SK-N-SH (cell line): ENCODE results near the gene AGAP1. TPM values are rescaled to one million over a fixed set of nuclear protein-coding genes. Genes with fewer than 3 reads are reported as not detected.

Experiments used
- CTCF ChIA-PET: fragments of 300-600, 350-600 bp; formaldehyde crosslinking; extraction: SDS; loops from one replicate; lab custom pipeline; 2021; lab: Yijun Ruan, JAX
- POLR2A ChIA-PET: fragments of 350-600 bp; sonication (Branson Sonifier 250); formaldehyde crosslinking; extraction: SDS; loops from one replicate; lab custom pipeline; 2020; ENCODE audit warnings: antibody characterized with exemption, inconsistent platforms; lab: Yijun Ruan, JAX
- DNase-seq: peaks from one replicate; pipeline ENCODE4 v3.0.0; 2012
- H2AFZ ChIP-seq: fragments of 200-600 bp; sonication (generic); 2 replicates; pipeline ENCODE4 v1.8.1; 2016; ENCODE audit warnings: antibody characterized with exemption, mild to moderate bottlenecking, low read depth
- H3F3A ChIP-seq: fragments of 200-600 bp; sonication (generic); replicated peaks from 2 replicates; pipeline ENCODE3; 2016; ENCODE audit warnings: antibody characterized with exemption, mild to moderate bottlenecking; ENCODE audit not compliant: insufficient read depth
- H3K27ac ChIP-seq, 2 experiments: fragments of 200-500 bp in 1 of 2; fragments of 200-600 bp in 1 of 2; sonication (Bioruptor generic) in 1 of 2; sonication (generic), shearing (Covaris generic) in 1 of 2; 2 replicates each; pipeline versions ENCODE4 v1.5.1 to v1.6.1; 2014 to 2016; ENCODE audit warnings: low read depth in 2 of 2, inconsistent platforms in 1 of 2, low read length in 1 of 2, mild to moderate bottlenecking in 1 of 2, mixed read lengths in 1 of 2
- H3K27me3 ChIP-seq: fragments of 200-600 bp; sonication (generic), shearing (Covaris generic); 2 replicates; pipeline ENCODE4 v1.6.1; 2016; ENCODE audit warnings: mixed run types; ENCODE audit not compliant: insufficient read depth
- H3K36me3 ChIP-seq, 2 experiments: fragments of 200-500 bp in 1 of 2; fragments of 200-600 bp in 1 of 2; sonication (Bioruptor generic) in 1 of 2; sonication (generic) in 1 of 2; replicated peaks in 1 of 2; 2 replicates each; pipeline versions ENCODE3 to v1.5.1; 2014 to 2016; ENCODE audit warnings: low read length in 1 of 2, mild to moderate bottlenecking in 1 of 2; ENCODE audit not compliant: insufficient read depth in 2 of 2, control insufficient read depth in 1 of 2
- H3K4me1 ChIP-seq, 2 experiments: fragments of 200-500 bp in 1 of 2; fragments of 200-600 bp in 1 of 2; sonication (Bioruptor generic) in 1 of 2; sonication (generic), shearing (Covaris generic) in 1 of 2; 2 replicates each; pipeline versions ENCODE4 v1.5.1 to v1.6.1; 2014 to 2016; ENCODE audit warnings: low read depth in 1 of 2, low read length in 1 of 2, mixed run types in 1 of 2; ENCODE audit not compliant: insufficient read depth in 2 of 2, control insufficient read depth in 1 of 2
- H3K4me2 ChIP-seq: fragments of 200-600 bp; sonication (generic), shearing (Covaris generic); 2 replicates; pipeline ENCODE4 v1.6.1; 2017; ENCODE audit warnings: mixed run types
- H3K4me3 ChIP-seq, 2 experiments: fragments of 200-500 bp in 1 of 2; fragments of 200-600 bp in 1 of 2; sonication (Bioruptor generic) in 1 of 2; sonication (generic), shearing (Covaris generic) in 1 of 2; 2 replicates each; pipeline versions ENCODE4 v1.5.1 to v1.8.1; 2014 to 2016; ENCODE audit warnings: low read depth in 2 of 2, inconsistent platforms in 1 of 2, low read length in 1 of 2, mild to moderate bottlenecking in 1 of 2, mixed read lengths in 1 of 2, moderate library complexity in 1 of 2
- H3K79me2 ChIP-seq: fragments of 200-600 bp; sonication (generic); 2 replicates; pipeline ENCODE4 v1.8.1; 2017; ENCODE audit warnings: mild to moderate bottlenecking; ENCODE audit not compliant: insufficient read depth
- H3K9ac ChIP-seq: fragments of 200-600 bp; sonication (generic); 2 replicates; pipeline ENCODE4 v1.6.1; 2017; ENCODE audit warnings: mixed run types
- H3K9me2 ChIP-seq: fragments of 200-600 bp; sonication (generic); 2 replicates; pipeline ENCODE4 v1.6.1; 2017; ENCODE audit warnings: mixed run types
- H3K9me3 ChIP-seq: fragments of 200-600 bp; sonication (generic); 2 replicates; pipeline ENCODE4 v1.6.1; 2017; ENCODE audit warnings: mixed run types, mild to moderate bottlenecking, moderate library complexity
- H4K20me1 ChIP-seq: fragments of 200-600 bp; sonication (generic); 2 replicates; pipeline ENCODE4 v1.6.1; 2017; ENCODE audit warnings: mild to moderate bottlenecking, mixed run types; ENCODE audit not compliant: insufficient read depth
- CTCF ChIP-seq: fragments of 200-600 bp; sonication (generic); IDR thresholded peaks from 2 replicates; pipeline ENCODE4 v1.6.1; 2017; ENCODE audit warnings: antibody characterized with exemption, mild to moderate bottlenecking, moderate library complexity
- ELF1 ChIP-seq: IDR thresholded peaks from 2 replicates; pipeline ENCODE4 v1.4.0; 2012
- EP300 ChIP-seq, 2 experiments: IDR thresholded peaks; 2 replicates each; pipeline versions ENCODE4 v1.4.0 to v1.6.1; 2012; ENCODE audit warnings: borderline replicate concordance in 1 of 2, low read depth in 1 of 2, low read length in 1 of 2
- EZH2phosphoT487 ChIP-seq: fragments of 200-600 bp; sonication (generic); IDR thresholded peaks from 2 replicates; pipeline ENCODE4 v1.6.1; 2017; ENCODE audit warnings: low read depth, mixed run types, mild to moderate bottlenecking, antibody characterized with exemption, moderate library complexity, borderline replicate concordance
- FOSL2 ChIP-seq: IDR thresholded peaks from 2 replicates; pipeline ENCODE4 v1.4.0; 2012; ENCODE audit warnings: low read depth, mild to moderate bottlenecking, moderate library complexity, borderline replicate concordance
- FOXM1 ChIP-seq: IDR thresholded peaks from 2 replicates; pipeline ENCODE4 v1.4.0; 2012; ENCODE audit warnings: low read depth, mild to moderate bottlenecking
- GABPA ChIP-seq: IDR thresholded peaks from 2 replicates; pipeline ENCODE4 v1.4.0; 2012; ENCODE audit warnings: low read depth, mild to moderate bottlenecking
- IRF3 ChIP-seq: fragments of 150-350 bp; IDR thresholded peaks from 2 replicates; pipeline ENCODE4 v1.6.1; 2016; ENCODE audit warnings: mild to moderate bottlenecking, low read depth, low read length
- JUND ChIP-seq: IDR thresholded peaks from 2 replicates; pipeline ENCODE4 v1.4.0; 2012
- MEF2A ChIP-seq: IDR thresholded peaks from 2 replicates; pipeline ENCODE4 v1.4.0; 2012; ENCODE audit warnings: low read depth, borderline replicate concordance
- MXI1 ChIP-seq: IDR thresholded peaks from 2 replicates; pipeline ENCODE4 v1.6.1; 2012; ENCODE audit warnings: mild to moderate bottlenecking, low read depth, low read length, improper control_type of control experiment
- NFIC ChIP-seq: IDR thresholded peaks from 2 replicates; pipeline ENCODE4 v1.4.0; 2012; ENCODE audit warnings: borderline replicate concordance
- POLR2AphosphoS5 ChIP-seq: IDR thresholded peaks from 2 replicates; pipeline ENCODE4 v1.6.1; 2012; ENCODE audit warnings: low read depth, low read length
- RAD21 ChIP-seq: IDR thresholded peaks from 2 replicates; pipeline ENCODE4 v1.6.1; 2012; ENCODE audit warnings: mild to moderate bottlenecking, low read length
- RCOR1 ChIP-seq: fragments of 150-350 bp; IDR thresholded peaks from 2 replicates; pipeline ENCODE4 v1.6.1; 2017; ENCODE audit warnings: antibody characterized with exemption, low read length
- RFX5 ChIP-seq: IDR thresholded peaks from 2 replicates; pipeline ENCODE4 v1.6.1; 2012; ENCODE audit warnings: mild to moderate bottlenecking, improper control_type of control experiment, low read length
- RXRA ChIP-seq: IDR thresholded peaks from 2 replicates; pipeline ENCODE4 v1.4.0; 2012; ENCODE audit warnings: low read depth, mild to moderate bottlenecking, borderline replicate concordance
- SIN3A ChIP-seq: IDR thresholded peaks from 2 replicates; pipeline ENCODE4 v1.6.1; 2012; ENCODE audit warnings: low read depth, mild to moderate bottlenecking, low read length, moderate library complexity, borderline replicate concordance
- SMC3 ChIP-seq: IDR thresholded peaks from 2 replicates; pipeline ENCODE4 v1.6.1; 2012; ENCODE audit warnings: low read depth, low read length, improper control_type of control experiment
- TAF1 ChIP-seq: IDR thresholded peaks from 2 replicates; pipeline ENCODE4 v1.6.1; 2012; ENCODE audit warnings: low read depth, mild to moderate bottlenecking, low read length, moderate library complexity, borderline replicate concordance
- TEAD4 ChIP-seq: IDR thresholded peaks from 2 replicates; pipeline ENCODE4 v1.4.0; 2012; ENCODE audit warnings: mild to moderate bottlenecking, borderline replicate concordance; ENCODE audit not compliant: insufficient read depth
- ZBTB33 ChIP-seq: IDR thresholded peaks from 2 replicates; pipeline ENCODE4 v1.4.0; 2012; ENCODE audit warnings: low read depth, borderline replicate concordance
- WGBS: methylation state at CpG from one replicate; pipeline ENCODE4 v1.1.6; 2017; ENCODE audit warnings: low lambda C conversion rate; 5-methylcytosine and 5-hydroxymethylcytosine counted together
- polyA plus RNA-seq, 3 experiments: library from polyadenylated mRNA; depleted of rRNA; stranded (reverse); fragments of >200 nt; gene quantifications; 2 replicates each; pipeline ENCODE4 v1.2.3, GENCODE V29; 2012

The AGAP1 gene
- polyA plus RNA-seq, 1 of the 3 experiments (the other 2 are of a cell fraction): 8.8 TPM

DNA sequence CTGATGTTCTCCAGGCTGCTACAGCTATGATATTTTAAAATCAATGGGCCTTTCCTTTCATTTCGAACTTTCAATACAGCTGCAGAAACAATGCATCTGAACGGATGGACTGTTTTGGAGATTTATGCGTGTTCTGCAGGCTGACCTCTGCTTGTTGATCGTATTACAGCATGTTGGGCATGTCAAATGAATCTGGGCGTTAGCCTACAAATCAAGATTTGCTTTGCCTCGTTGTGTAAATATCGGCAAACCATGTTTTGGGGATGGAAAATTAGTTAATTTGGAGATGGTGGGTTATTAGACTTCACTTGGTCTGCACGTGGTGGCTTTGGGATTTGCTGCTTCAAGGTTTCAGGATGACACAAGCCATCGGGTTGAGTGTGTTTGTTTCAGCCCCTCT, 129.3 kb downstream of the AGAP1 start:
- DNase-seq: no peak
- CTCF ChIA-PET: interaction anchor here (2.3 kb wide), 1 partner anchor 123 kb away, joined by 8 read pairs; no protein-coding TSS in a partner anchor
- H3K4me3 ChIP-seq: no peak overlapping the region
- H3K27me3 ChIP-seq: no peaks in the 10 kb centered on the region
- POLR2A ChIA-PET: interaction anchor here (1.2 kb wide), 1 partner anchor 38 kb away, joined by 4 read pairs; no protein-coding TSS in a partner anchor
- H3K9me2 ChIP-seq: no peaks in the 10 kb centered on the region
- WGBS: 92% methylated on average over 9 of the region's 9 CpGs
- no peaks in the 10 kb centered on the region for H3F3A ChIP-seq
- no peak overlapping the region for H2AFZ ChIP-seq
- no peak overlapping the region for H3K27ac ChIP-seq
- H3K79me2 ChIP-seq: peaks cover 15% of the 10 kb centered on the region; the same call in 1 of the 2 replicates
- no peaks in the 10 kb centered on the region for H3K9me3 ChIP-seq
- no peaks in the 10 kb centered on the region for H3K4me1 ChIP-seq
- no peak overlapping the region for H3K9ac ChIP-seq
- H3K4me2 ChIP-seq: no peak overlapping the region
- peaks cover 33% of the 10 kb centered on the region for H4K20me1 ChIP-seq
- TF ChIP-seq TAF1: no peak
- no peak for TF ChIP-seq CTCF
- TF ChIP-seq RAD21: no peak
- no peak for TF ChIP-seq EP300 (IDR thresholded peaks at IDR 0.05; ENCODE audit: borderline replicate concordance in 1 of 2, low read depth in 1 of 2, low read length in 1 of 2)
- no peak for TF ChIP-seq POLR2AphosphoS5
- TF ChIP-seq EZH2phosphoT487: no peak
- TF ChIP-seq ZBTB33: no peak
- no peaks in the 10 kb centered on the region for H3K36me3 ChIP-seq

- POLR2A ChIA-PET: no interaction called here
- WGBS: 93% methylated on average over 2 of the region's 2 CpGs
- CTCF ChIA-PET: no interaction called here
- H3K36me3 ChIP-seq: no peaks in the 10 kb centered on the region
- H3K27ac ChIP-seq: no peak overlapping the region
- DNase-seq: no peak
- H4K20me1 ChIP-seq: peaks cover 37% of the 10 kb centered on the region
- no peak overlapping the region for H2AFZ ChIP-seq
- no peaks in the 10 kb centered on the region for H3K9me3 ChIP-seq
- peaks cover 15% of the 10 kb centered on the region; the same call in 1 of the 2 replicates for H3K79me2 ChIP-seq
- no peaks in the 10 kb centered on the region for H3K9me2 ChIP-seq
- H3F3A ChIP-seq: no peaks in the 10 kb centered on the region
- H3K4me3 ChIP-seq: no peak overlapping the region
- no peak overlapping the region for H3K4me2 ChIP-seq
- no peak overlapping the region for H3K9ac ChIP-seq
- H3K4me1 ChIP-seq: no peaks in the 10 kb centered on the region
- no peaks in the 10 kb centered on the region for H3K27me3 ChIP-seq
- TF ChIP-seq RFX5 (no peak), FOXM1 (no peak), JUND (no peak), NFIC (no peak), TAF1 (no peak), IRF3 (no peak), MXI1 (no peak), POLR2AphosphoS5 (no peak), RXRA (no peak), MEF2A (no peak), CTCF (no peak), SMC3 (no peak), SIN3A (no peak), ELF1 (no peak), RCOR1 (no peak), GABPA (no peak), FOSL2 (no peak), TEAD4 (no peak)
Measured at GRCh38 chr2:235623752-235624151, 129.9 kb downstream of the AGAP1 start.
